ENCODE measurements around the gene FAF1.
"Not testable (repeated sequence)": the region's sequence is repeated elsewhere in the genome, so short reads cannot be mapped to it uniquely, and the experiment has no call there.

GRCh38 chr1:51005549-51005948 lies 45.5 kb upstream of the FAF1 start:
- TF ChIP-seq EZH2 (IDR thresholded peaks at IDR 0.05; ENCODE audit: low read length, unreplicated experiment); CTCF (conservative IDR thresholded peaks at IDR 0.05; ENCODE audit: low read depth, low read length): not testable (repeated sequence)

Measured in PC-3 (cell line).